Ovary (tissue), 3 donors: Measurements from ENCODE around the gene MRPS9.

ENCODE experiments used
- CTCF ChIP-seq, 3 donors: fragments of 450-650 bp in 2 of 3; fragments of 200-600 bp in 1 of 3; IDR thresholded peaks; one replicate each; pipeline versions ENCODE4 v1.5.1 to v1.8.0; 2016 to 2022; ENCODE audit warnings: antibody characterized with exemption in 3 of 3, mild to moderate bottlenecking in 1 of 3
- EP300 ChIP-seq: sonication (generic); formaldehyde crosslinking; IDR thresholded peaks from one replicate; pipeline ENCODE4 v1.6.1; 2017; ENCODE audit warnings: antibody characterized with exemption
- POLR2A ChIP-seq: fragments of 450-650 bp; IDR thresholded peaks from one replicate; pipeline ENCODE4 v1.6.1; 2017; ENCODE audit warnings: antibody characterized with exemption, mild to moderate bottlenecking, moderate library complexity
- donor health status: DM: no; HTN: no; CAD: no.

- TF ChIP-seq CTCF (IDR thresholded peaks at IDR 0.05) (no peak), POLR2A (no peak), EP300 (no peak)
These were observed 83.6 kb downstream of the MRPS9 start for GRCh38 chr2:105121434-105121833.
